ENCODE results near the gene TRAPPC3L. TPM values are rescaled to one million over a fixed set of nuclear protein-coding genes. Genes with fewer than 3 reads are reported as not detected.

The TRAPPC3L gene
- polyA plus RNA-seq, 1 of the 3 experiments (the other 2 are of a cell fraction): 0.03 TPM

DNA sequence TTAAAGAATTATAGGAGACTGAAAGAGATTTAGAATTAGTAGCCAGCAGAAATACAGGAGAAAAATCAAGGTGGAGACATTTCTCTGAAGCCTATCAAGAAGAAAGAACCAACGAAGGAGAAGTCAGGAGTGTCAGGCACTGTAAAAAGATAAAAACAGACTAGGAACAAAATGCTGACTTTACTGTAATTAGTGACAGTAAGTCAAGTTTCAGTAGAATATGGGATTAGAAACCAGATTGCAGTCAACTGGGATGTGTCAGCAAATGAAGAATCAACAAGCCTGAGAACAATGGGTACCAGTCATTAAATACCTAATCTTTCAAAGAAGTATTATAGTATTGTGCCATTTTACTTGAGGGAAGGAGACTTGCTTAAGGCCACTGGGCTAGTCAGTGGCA lies 62.7 kb downstream of the TRAPPC3L start:
- H3F3A ChIP-seq (replicated peaks; ENCODE audit: insufficient read depth): no peaks in the 10 kb centered on the region
- POLR2A ChIA-PET: no interaction called here
- no peak overlapping the region for H3K27ac ChIP-seq (ENCODE audit: low read depth in 2 of 2, low read length in 1 of 2)
- no peak overlapping the region for H3K4me3 ChIP-seq (ENCODE audit: low read depth in 2 of 2, low read length in 1 of 2)
- H3K79me2 ChIP-seq (ENCODE audit: insufficient read depth): no peaks in the 10 kb centered on the region
- CTCF ChIA-PET: no interaction called here
- no peak overlapping the region for H3K4me2 ChIP-seq
- no peak for DNase-seq
- H4K20me1 ChIP-seq (ENCODE audit: insufficient read depth): no peaks in the 10 kb centered on the region
- H3K36me3 ChIP-seq (replicated peaks in 1 of 2; ENCODE audit: control insufficient read depth in 1 of 2, insufficient read depth in 2 of 2, low read length in 1 of 2): no peaks in the 10 kb centered on the region
- no peaks in the 10 kb centered on the region for H3K9me2 ChIP-seq
- H2AFZ ChIP-seq (ENCODE audit: low read depth): no peak overlapping the region
- no peak for TF ChIP-seq EP300 (IDR thresholded peaks at IDR 0.05; ENCODE audit: borderline replicate concordance in 1 of 2, low read depth in 1 of 2, low read length in 1 of 2)
- no peak for TF ChIP-seq ELF1 (IDR thresholded peaks at IDR 0.05)
- TF ChIP-seq, protein P1, sequence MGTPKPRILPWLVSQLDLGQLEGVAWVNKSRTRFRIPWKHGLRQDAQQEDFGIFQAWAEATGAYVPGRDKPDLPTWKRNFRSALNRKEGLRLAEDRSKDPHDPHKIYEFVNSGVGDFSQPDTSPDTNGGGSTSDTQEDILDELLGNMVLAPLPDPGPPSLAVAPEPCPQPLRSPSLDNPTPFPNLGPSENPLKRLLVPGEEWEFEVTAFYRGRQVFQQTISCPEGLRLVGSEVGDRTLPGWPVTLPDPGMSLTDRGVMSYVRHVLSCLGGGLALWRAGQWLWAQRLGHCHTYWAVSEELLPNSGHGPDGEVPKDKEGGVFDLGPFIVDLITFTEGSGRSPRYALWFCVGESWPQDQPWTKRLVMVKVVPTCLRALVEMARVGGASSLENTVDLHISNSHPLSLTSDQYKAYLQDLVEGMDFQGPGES (IDR thresholded peaks at IDR 0.05; ENCODE audit: low read depth, low read length): no peak
- TF ChIP-seq, protein P2, sequence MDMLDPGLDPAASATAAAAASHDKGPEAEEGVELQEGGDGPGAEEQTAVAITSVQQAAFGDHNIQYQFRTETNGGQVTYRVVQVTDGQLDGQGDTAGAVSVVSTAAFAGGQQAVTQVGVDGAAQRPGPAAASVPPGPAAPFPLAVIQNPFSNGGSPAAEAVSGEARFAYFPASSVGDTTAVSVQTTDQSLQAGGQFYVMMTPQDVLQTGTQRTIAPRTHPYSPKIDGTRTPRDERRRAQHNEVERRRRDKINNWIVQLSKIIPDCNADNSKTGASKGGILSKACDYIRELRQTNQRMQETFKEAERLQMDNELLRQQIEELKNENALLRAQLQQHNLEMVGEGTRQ (IDR thresholded peaks at IDR 0.05; ENCODE audit: borderline replicate concordance, low read depth, low read length): no peak
- no peak for TF ChIP-seq GABPA (IDR thresholded peaks at IDR 0.05; ENCODE audit: low read depth)
- TF ChIP-seq MXI1 (IDR thresholded peaks at IDR 0.05; ENCODE audit: low read depth, low read length): no peak
- TF ChIP-seq TEAD4 (IDR thresholded peaks at IDR 0.05; ENCODE audit: borderline replicate concordance, insufficient read depth): no peak
- TF ChIP-seq, protein P3, sequence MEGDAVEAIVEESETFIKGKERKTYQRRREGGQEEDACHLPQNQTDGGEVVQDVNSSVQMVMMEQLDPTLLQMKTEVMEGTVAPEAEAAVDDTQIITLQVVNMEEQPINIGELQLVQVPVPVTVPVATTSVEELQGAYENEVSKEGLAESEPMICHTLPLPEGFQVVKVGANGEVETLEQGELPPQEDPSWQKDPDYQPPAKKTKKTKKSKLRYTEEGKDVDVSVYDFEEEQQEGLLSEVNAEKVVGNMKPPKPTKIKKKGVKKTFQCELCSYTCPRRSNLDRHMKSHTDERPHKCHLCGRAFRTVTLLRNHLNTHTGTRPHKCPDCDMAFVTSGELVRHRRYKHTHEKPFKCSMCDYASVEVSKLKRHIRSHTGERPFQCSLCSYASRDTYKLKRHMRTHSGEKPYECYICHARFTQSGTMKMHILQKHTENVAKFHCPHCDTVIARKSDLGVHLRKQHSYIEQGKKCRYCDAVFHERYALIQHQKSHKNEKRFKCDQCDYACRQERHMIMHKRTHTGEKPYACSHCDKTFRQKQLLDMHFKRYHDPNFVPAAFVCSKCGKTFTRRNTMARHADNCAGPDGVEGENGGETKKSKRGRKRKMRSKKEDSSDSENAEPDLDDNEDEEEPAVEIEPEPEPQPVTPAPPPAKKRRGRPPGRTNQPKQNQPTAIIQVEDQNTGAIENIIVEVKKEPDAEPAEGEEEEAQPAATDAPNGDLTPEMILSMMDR (IDR thresholded peaks at IDR 0.05): no peak
- no peak for TF ChIP-seq TCF12 (IDR thresholded peaks at IDR 0.05)
- TF ChIP-seq RAD21 (IDR thresholded peaks at IDR 0.05; ENCODE audit: low read length): no peak
- TF ChIP-seq FOXJ3 (CRISPR knock-in tag; IDR thresholded peaks at IDR 0.05): no peak
- no peak for TF ChIP-seq POLR2AphosphoS5 (IDR thresholded peaks at IDR 0.05; ENCODE audit: low read depth, low read length)
- TF ChIP-seq RCOR1 (IDR thresholded peaks at IDR 0.05; ENCODE audit: low read length): no peak
- no peak for TF ChIP-seq GATA2 (CRISPR knock-in tag; IDR thresholded peaks at IDR 0.05)
- no peak for TF ChIP-seq SIN3A (IDR thresholded peaks at IDR 0.05; ENCODE audit: borderline replicate concordance, low read depth, low read length)
- TF ChIP-seq CHD2 (IDR thresholded peaks at IDR 0.05; ENCODE audit: low read length, partially characterized antibody): no peak
- no peak for TF ChIP-seq SMC3 (IDR thresholded peaks at IDR 0.05; ENCODE audit: low read depth, low read length)
- TF ChIP-seq YY1 (IDR thresholded peaks at IDR 0.05; ENCODE audit: low read depth): no peak
- no peaks in the 10 kb centered on the region for H3K27me3 ChIP-seq (ENCODE audit: insufficient read depth)
- no peaks in the 10 kb centered on the region for H3K9me3 ChIP-seq
- H3K4me1 ChIP-seq (ENCODE audit: control insufficient read depth in 1 of 2, insufficient read depth in 2 of 2, low read depth in 1 of 2, low read length in 1 of 2): no peaks in the 10 kb centered on the region; a peak in 1 of 4 replicates
- H3K9ac ChIP-seq: no peak overlapping the region
- 22% methylated on average over 1 of the region's 1 CpG for WGBS (ENCODE audit: low lambda C conversion rate)
